Measurements from ENCODE around the gene CCR9.
A peak's percentile ranks its signal among the peaks of the same experiment; 100 is the strongest.

CCR9 gene

DNA sequence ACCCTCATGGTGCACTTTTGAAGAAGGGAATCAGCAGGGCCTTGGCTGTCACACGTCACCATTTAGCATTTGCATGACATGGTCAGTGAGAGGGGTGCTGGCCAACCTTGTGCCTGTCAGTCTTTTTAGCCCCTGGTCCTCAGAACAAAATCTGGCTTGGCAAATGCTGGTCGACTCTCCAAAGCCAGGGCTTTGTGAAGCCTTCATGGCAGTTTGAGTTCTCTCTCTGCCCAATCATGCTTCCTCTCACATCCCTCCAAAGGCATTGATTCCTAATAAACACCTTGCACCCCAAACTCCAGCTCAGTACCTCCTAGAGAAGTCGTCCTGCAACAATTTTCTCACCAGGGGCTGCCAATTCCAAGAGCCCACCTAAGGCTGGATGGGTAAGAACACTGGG lies 19.4 kb downstream of the CCR9 start:
- Histone ChIP-seq H4K20me1 (ENCODE audit: insufficient read depth, low read length, poor library complexity, severe bottlenecking) (no peaks in the 10 kb centered on the region), H3K36me3 (ENCODE audit: insufficient read depth, low read length) (no peaks in the 10 kb centered on the region), H3K4me2 (ENCODE audit: low read depth, low read length, poor library complexity, severe bottlenecking) (no peak overlapping the region), H3K9me3 (ENCODE audit: insufficient read depth, low read depth, low read length) (no peaks in the 10 kb centered on the region), H3K9me2 (replicated peaks; ENCODE audit: low read depth, low read length) (no peaks in the 10 kb centered on the region), H3K27me3 (ENCODE audit: insufficient read depth, low read length, poor library complexity, severe bottlenecking) (no peaks in the 10 kb centered on the region), H3K4me1 (ENCODE audit: insufficient read depth, low read length, poor library complexity, severe bottlenecking) (peaks cover 21% of the 10 kb centered on the region), H3K4me3 (ENCODE audit: low read length, poor library complexity, severe bottlenecking) (no peak overlapping the region), H3K9ac (ENCODE audit: low read depth, low read length, poor library complexity, severe bottlenecking) (no peak overlapping the region), H2AFZ (ENCODE audit: low read length) (no peak overlapping the region), H3K79me2 (ENCODE audit: insufficient read depth, low read length) (no peaks in the 10 kb centered on the region), H3F3A (ENCODE audit: low read depth) (no peaks in the 10 kb centered on the region)
- TF ChIP-seq, protein P1, sequence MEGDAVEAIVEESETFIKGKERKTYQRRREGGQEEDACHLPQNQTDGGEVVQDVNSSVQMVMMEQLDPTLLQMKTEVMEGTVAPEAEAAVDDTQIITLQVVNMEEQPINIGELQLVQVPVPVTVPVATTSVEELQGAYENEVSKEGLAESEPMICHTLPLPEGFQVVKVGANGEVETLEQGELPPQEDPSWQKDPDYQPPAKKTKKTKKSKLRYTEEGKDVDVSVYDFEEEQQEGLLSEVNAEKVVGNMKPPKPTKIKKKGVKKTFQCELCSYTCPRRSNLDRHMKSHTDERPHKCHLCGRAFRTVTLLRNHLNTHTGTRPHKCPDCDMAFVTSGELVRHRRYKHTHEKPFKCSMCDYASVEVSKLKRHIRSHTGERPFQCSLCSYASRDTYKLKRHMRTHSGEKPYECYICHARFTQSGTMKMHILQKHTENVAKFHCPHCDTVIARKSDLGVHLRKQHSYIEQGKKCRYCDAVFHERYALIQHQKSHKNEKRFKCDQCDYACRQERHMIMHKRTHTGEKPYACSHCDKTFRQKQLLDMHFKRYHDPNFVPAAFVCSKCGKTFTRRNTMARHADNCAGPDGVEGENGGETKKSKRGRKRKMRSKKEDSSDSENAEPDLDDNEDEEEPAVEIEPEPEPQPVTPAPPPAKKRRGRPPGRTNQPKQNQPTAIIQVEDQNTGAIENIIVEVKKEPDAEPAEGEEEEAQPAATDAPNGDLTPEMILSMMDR (conservative IDR thresholded peaks at IDR 0.05; ENCODE audit: low read length): no peak
- TF ChIP-seq EZH2phosphoT487 (IDR thresholded peaks at IDR 0.05; ENCODE audit: borderline replicate concordance): no peak

DNA sequence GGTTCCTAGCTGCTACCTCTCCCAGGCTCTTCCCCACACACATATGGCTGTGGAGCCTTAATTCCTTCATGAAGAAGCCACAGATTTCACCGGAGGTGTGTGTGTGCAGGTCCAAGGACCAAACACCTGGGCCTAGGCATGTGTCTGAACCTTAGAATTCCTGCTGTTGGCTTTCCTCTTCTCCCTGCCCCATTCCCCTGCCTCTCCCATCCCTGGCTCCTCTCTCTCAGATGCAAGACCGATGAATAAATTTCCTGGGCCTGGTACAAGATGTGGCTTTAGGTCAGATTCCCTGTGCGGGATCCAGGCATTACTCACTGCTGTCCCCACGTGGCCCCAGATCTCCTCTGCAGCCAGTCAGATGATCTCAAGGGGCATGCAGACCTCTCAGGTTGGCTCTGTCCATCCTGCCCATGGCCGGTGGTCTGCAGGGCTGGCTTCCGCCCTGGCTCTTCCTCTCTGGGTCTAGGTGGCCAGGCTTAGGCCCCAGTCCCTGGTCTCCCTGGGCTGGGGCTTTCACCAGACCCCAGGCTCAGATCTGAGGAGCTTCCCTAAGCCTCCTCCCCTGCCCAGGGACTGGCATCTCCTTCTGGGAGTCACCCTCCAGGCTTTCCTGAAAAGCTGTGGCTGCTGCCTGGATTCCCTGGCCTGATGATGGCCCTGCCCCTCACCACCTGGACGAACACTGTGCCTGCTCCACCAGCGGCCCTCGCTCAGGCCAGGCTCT lies 20.5 kb downstream of the CCR9 start:
- Histone ChIP-seq H3K36me3 (ENCODE audit: insufficient read depth, low read length) (no peaks in the 10 kb centered on the region), H3K4me3 (ENCODE audit: low read length, poor library complexity, severe bottlenecking) (no peak overlapping the region), H3K27me3 (ENCODE audit: insufficient read depth, low read length, poor library complexity, severe bottlenecking) (no peaks in the 10 kb centered on the region), H3K79me2 (ENCODE audit: insufficient read depth, low read length) (no peaks in the 10 kb centered on the region), H3K4me2 (ENCODE audit: low read depth, low read length, poor library complexity, severe bottlenecking) (no peak overlapping the region), H3K4me1 (ENCODE audit: insufficient read depth, low read length, poor library complexity, severe bottlenecking) (peaks cover 27% of the 10 kb centered on the region), H4K20me1 (ENCODE audit: insufficient read depth, low read length, poor library complexity, severe bottlenecking) (no peaks in the 10 kb centered on the region), H2AFZ (ENCODE audit: low read length) (no peak overlapping the region), H3K9me3 (ENCODE audit: insufficient read depth, low read depth, low read length) (no peaks in the 10 kb centered on the region), H3K9ac (ENCODE audit: low read depth, low read length, poor library complexity, severe bottlenecking) (no peak overlapping the region), H3F3A (ENCODE audit: low read depth) (no peaks in the 10 kb centered on the region), H3K9me2 (replicated peaks; ENCODE audit: low read depth, low read length) (no peaks in the 10 kb centered on the region)
- no peak for TF ChIP-seq EZH2phosphoT487 (IDR thresholded peaks at IDR 0.05; ENCODE audit: borderline replicate concordance)
- TF ChIP-seq, protein P1 (conservative IDR thresholded peaks at IDR 0.05; ENCODE audit: low read length): peak; percentile 48

DNA sequence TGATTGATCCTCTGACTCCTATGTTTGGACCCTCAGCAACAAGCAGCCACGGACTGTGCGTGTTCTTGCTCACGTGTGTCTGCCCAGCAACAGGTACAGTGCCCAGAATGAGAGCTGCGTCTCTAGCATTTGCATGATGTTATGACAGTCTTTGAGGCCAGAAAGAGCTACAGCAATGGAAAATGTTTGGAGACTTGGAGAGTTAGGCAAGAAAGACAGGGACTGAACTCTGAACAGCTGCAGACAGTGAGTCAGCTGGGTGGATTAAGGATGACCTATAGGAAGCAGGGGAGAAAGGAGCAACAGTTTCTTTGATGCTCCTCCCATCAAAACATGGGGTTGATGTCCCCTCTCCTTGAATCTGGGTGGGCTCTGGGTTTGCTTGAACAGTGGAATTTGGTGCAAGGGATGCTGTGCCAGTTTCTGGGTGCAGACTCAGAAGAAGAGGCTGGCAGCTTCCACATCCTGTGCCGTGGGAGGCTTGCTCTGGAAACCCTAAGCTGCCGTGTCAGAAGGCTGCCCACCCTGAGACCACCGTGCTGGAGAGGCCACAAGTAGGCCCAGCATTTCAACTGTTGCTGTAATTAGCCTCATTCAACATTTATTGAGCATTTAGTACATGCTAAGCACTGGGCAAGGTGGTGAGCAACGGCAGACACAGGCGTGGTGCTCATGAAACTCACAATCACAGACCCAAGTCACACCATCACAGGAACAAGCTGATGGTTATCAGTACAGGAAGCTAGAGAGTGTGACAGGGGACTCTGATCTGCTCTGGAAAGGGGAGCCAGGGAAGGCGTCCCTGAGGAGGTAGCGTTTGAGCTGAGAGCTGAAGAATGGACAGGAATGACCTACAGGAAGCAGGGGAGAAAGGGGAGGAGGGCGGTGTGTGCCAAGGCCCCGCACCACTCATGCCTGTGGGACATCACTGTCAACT lies 21.7 kb downstream of the CCR9 start:
- Histone ChIP-seq H3K79me2 (ENCODE audit: insufficient read depth, low read length) (no peaks in the 10 kb centered on the region), H3K4me3 (ENCODE audit: low read length, poor library complexity, severe bottlenecking) (no peak overlapping the region), H3K27me3 (ENCODE audit: insufficient read depth, low read length, poor library complexity, severe bottlenecking) (no peaks in the 10 kb centered on the region), H2AFZ (ENCODE audit: low read length) (no peak overlapping the region), H3K9me3 (ENCODE audit: insufficient read depth, low read depth, low read length) (no peaks in the 10 kb centered on the region), H3K9me2 (replicated peaks; ENCODE audit: low read depth, low read length) (no peaks in the 10 kb centered on the region), H3K9ac (ENCODE audit: low read depth, low read length, poor library complexity, severe bottlenecking) (no peak overlapping the region), H3F3A (ENCODE audit: low read depth) (no peaks in the 10 kb centered on the region), H3K4me2 (ENCODE audit: low read depth, low read length, poor library complexity, severe bottlenecking) (no peak overlapping the region), H4K20me1 (ENCODE audit: insufficient read depth, low read length, poor library complexity, severe bottlenecking) (no peaks in the 10 kb centered on the region), H3K4me1 (ENCODE audit: insufficient read depth, low read length, poor library complexity, severe bottlenecking) (peaks cover 29% of the 10 kb centered on the region), H3K36me3 (ENCODE audit: insufficient read depth, low read length) (no peaks in the 10 kb centered on the region)
- TF ChIP-seq EZH2phosphoT487 (IDR thresholded peaks at IDR 0.05; ENCODE audit: borderline replicate concordance): no peak
- TF ChIP-seq, protein P1 (conservative IDR thresholded peaks at IDR 0.05; ENCODE audit: low read length): no peak

Measured in Loucy (cell line).